Body of pancreas (tissue), 4 donors: ENCODE data around the gene TRAFD1.
"Not testable (repeated sequence)": the region's sequence is repeated elsewhere in the genome, so short reads cannot be mapped to it uniquely, and the experiment has no call there.

Experiments used
- CTCF ChIP-seq, 7 experiments: fragments of 450-650 bp in 4 of 7; fragments of 200-600 bp in 3 of 7; sonication (generic) in 3 of 7; IDR thresholded peaks; one replicate each; pipeline ENCODE4 v1.5.1; 2016 to 2019; ENCODE audit warnings: antibody characterized with exemption in 7 of 7
- POLR2A ChIP-seq, 3 donors: fragments of 450-650 bp; IDR thresholded peaks; one replicate each; pipeline ENCODE4 v1.6.1; 2016; ENCODE audit warnings: antibody characterized with exemption in 3 of 3, mild to moderate bottlenecking in 2 of 3

GRCh38 chr12:112110787-112111662, 14.3 kb upstream of the TRAFD1 start:
- TF ChIP-seq CTCF, POLR2A (IDR thresholded peaks at IDR 0.05): not testable (repeated sequence)
